K562 (cell line): ENCODE results near the gene AGR3. TPM values are rescaled to one million over a fixed set of nuclear protein-coding genes. Genes with fewer than 3 reads are reported as not detected.

Source experiments
- ATAC-seq: fragments of 200-7000 bp; cut with Tn5 transposase; 3 replicates; pipeline ENCODE4 v1.9.1; 2020; ENCODE audit warnings: moderate library complexity
- BruUV-seq: library from RNA; stranded (reverse); fragments of 400-500 nt; replicated peaks from 2 replicates; lab custom pipeline; 2021; lab: Mats Ljungman, UMichigan
- CTCF ChIA-PET: fragments of 300-600 bp; formaldehyde crosslinking; extraction: SDS; loops from one replicate; lab custom pipeline; 2021; ENCODE audit warnings: low intra/inter-chr PET ratio; lab: Yijun Ruan, JAX
- POLR2A ChIA-PET: fragments of 300-600, 350-650 bp; sonication (Branson Sonifier 250); formaldehyde crosslinking; extraction: SDS; loops from one replicate; lab custom pipeline; 2021; ENCODE audit warnings: antibody characterized with exemption, inconsistent platforms; lab: Yijun Ruan, JAX
- DNase-seq, 4 experiments: peaks; one replicate each; pipeline versions ENCODE4 v3.0.0 to v3.0.0-alpha.2; 2011 to 2018; ENCODE audit warnings: low spot score in 3 of 4, mixed read lengths in 3 of 4; ENCODE audit errors: extremely low read depth in 1 of 4
- FAIRE-seq: peaks from 2 replicates; lab custom pipeline; 2011; peaks lifted over from hg19 to GRCh38; lab: Jason Lieb, UNC
- H2AFZ ChIP-seq: 2 replicates; pipeline ENCODE4 v1.6.0; 2011; ENCODE audit warnings: low read depth, low read length, control low read depth, inconsistent platforms
- H3K27ac ChIP-seq: fragments of 200-600 bp; 3 replicates; pipeline ENCODE4 v1.8.0; 2011; ENCODE audit warnings: low read depth, mild to moderate bottlenecking, control low read depth, inconsistent platforms, low read length, moderate library complexity, mixed read lengths; ENCODE audit errors: extremely low read depth
- H3K27me3 ChIP-seq, 2 experiments: fragments of 300-600 bp in 1 of 2; 2 replicates in 1 of 2; 3 replicates in 1 of 2; pipeline versions ENCODE4 v1.6.0 to v1.8.0; 2011; ENCODE audit warnings: inconsistent platforms in 2 of 2, low read length in 2 of 2, mild to moderate bottlenecking in 1 of 2, mixed read lengths in 1 of 2, moderate library complexity in 1 of 2; ENCODE audit not compliant: control insufficient read depth in 2 of 2, insufficient read depth in 2 of 2
- H3K36me3 ChIP-seq: fragments of 300-600 bp; 3 replicates; pipeline ENCODE4 v1.8.0; 2011; ENCODE audit warnings: mild to moderate bottlenecking, low read length, inconsistent platforms; ENCODE audit not compliant: control insufficient read depth, insufficient read depth
- H3K4me1 ChIP-seq, 2 experiments: fragments of 200-600 bp in 1 of 2; replicated peaks in 1 of 2; 2 replicates in 1 of 2; 3 replicates in 1 of 2; pipeline versions ENCODE4 v1.5.1 to v1.8.0; 2011; ENCODE audit warnings: inconsistent platforms in 2 of 2, low read length in 2 of 2, mild to moderate bottlenecking in 1 of 2, mixed read lengths in 1 of 2, moderate library complexity in 1 of 2; ENCODE audit not compliant: control insufficient read depth in 2 of 2, insufficient read depth in 2 of 2
- H3K4me2 ChIP-seq: 2 replicates; pipeline ENCODE4 v1.6.1; 2011; ENCODE audit warnings: low read length, control low read depth, inconsistent platforms, mixed read lengths; ENCODE audit not compliant: insufficient read depth
- H3K4me3 ChIP-seq: fragments of 200-600 bp; sonication (generic), shearing (Covaris generic); 2 replicates; pipeline ENCODE4 v1.5.1; 2016; ENCODE audit warnings: control low read depth, inconsistent platforms
- H3K79me2 ChIP-seq: fragments of 200-600 bp; 3 replicates; pipeline ENCODE4 v1.8.0; 2011; ENCODE audit warnings: low read length, inconsistent platforms; ENCODE audit not compliant: control insufficient read depth, insufficient read depth
- H3K9ac ChIP-seq, 2 experiments: 2 replicates each; pipeline versions ENCODE4 v1.6.0 to v1.6.1; 2011; ENCODE audit warnings: low read depth in 2 of 2, low read length in 2 of 2, control low read depth in 1 of 2, inconsistent platforms in 1 of 2, mild to moderate bottlenecking in 1 of 2, mixed read lengths in 1 of 2; ENCODE audit not compliant: insufficient read depth in 1 of 2
- H3K9me1 ChIP-seq: one replicate; pipeline ENCODE4 v1.6.0; 2011; ENCODE audit warnings: inconsistent platforms, mild to moderate bottlenecking, low read length, moderate library complexity; ENCODE audit not compliant: control insufficient read depth, insufficient read depth
- H3K9me3 ChIP-seq: replicated peaks from 2 replicates; pipeline ENCODE4 v1.5.1; 2011; ENCODE audit warnings: low read depth, low read length, inconsistent platforms; ENCODE audit not compliant: control insufficient read depth, insufficient read depth
- H4K20me1 ChIP-seq: replicated peaks from 2 replicates; pipeline ENCODE4 v1.6.1; 2011; ENCODE audit warnings: low read length, inconsistent platforms, mixed read lengths; ENCODE audit not compliant: control insufficient read depth, insufficient read depth
- CBFA2T3 ChIP-seq: fragments of 450-650 bp; IDR thresholded peaks from 2 replicates; pipeline ENCODE4 v1.6.1; 2017
- ETS1 ChIP-seq: conservative IDR thresholded peaks from 2 replicates; pipeline ENCODE4 v1.6.1; 2011; ENCODE audit warnings: low read depth, mild to moderate bottlenecking, low read length; ENCODE audit not compliant: control insufficient read depth
- GABPA ChIP-seq: fragments of 200-800 bp; sonication (Bioruptor generic); conservative IDR thresholded peaks from 2 replicates; pipeline ENCODE4 v1.6.1; 2016; ENCODE audit warnings: low read depth, missing genetic modification characterization, missing compliant biosample characterization
- HDGF ChIP-seq: fragments of 450-650 bp; IDR thresholded peaks from 2 replicates; pipeline ENCODE4 v1.6.1; 2016
- MAFF ChIP-seq: IDR thresholded peaks from 2 replicates; pipeline ENCODE4 v1.6.1; 2012; ENCODE audit warnings: low read length, improper control_type of control experiment
- SMARCA5 ChIP-seq: fragments of 450-650 bp; IDR thresholded peaks from 2 replicates; pipeline ENCODE4 v1.6.1; 2016
- ZC3H8 ChIP-seq: fragments of 450-650 bp; IDR thresholded peaks from 2 replicates; pipeline ENCODE4 v1.6.1; 2017
- ZNF224 ChIP-seq: sonication (generic); formaldehyde crosslinking; IDR thresholded peaks from 2 replicates; pipeline ENCODE4 v1.8.0; 2022; ENCODE audit warnings: mild to moderate bottlenecking, missing genetic modification reagents
- WGBS: fragments of 100-300 bp; shearing (Covaris generic); methylation state at CpG from one replicate; pipeline ENCODE4 v1.1.6; 2016; ENCODE audit warnings: low coverage, mixed read lengths; ENCODE audit not compliant: insufficient coverage; ENCODE audit errors: missing lambda C conversion rate; 5-methylcytosine and 5-hydroxymethylcytosine counted together
- in situ Hi-C: fragments of 300-500 bp; cut with MboI; formaldehyde crosslinking; loops from 4 replicates; pipeline ENCODE4 v1.15.0; 2018; ENCODE audit warnings: inconsistent platforms, mixed read lengths
- intact Hi-C: fragments of 100-400 bp; cut with micrococcal nuclease; formaldehyde crosslinking; loops from 2 replicates; pipeline ENCODE4 v1.14.2; 2022
- polyA plus RNA-seq, 8 experiments: library from polyadenylated mRNA; depleted of rRNA in 4 of 8; stranded (reverse) in 5 of 8; unstranded in 3 of 8; fragments of >200 nt; fragmentation: Nextera tagmentation in 2 of 8; fragmentation: Illumina TruSeq in 1 of 8; extraction: Ambion mirVana in 2 of 8; extraction: Trizol in 1 of 8; gene quantifications; 2 replicates each; pipeline versions ENCODE4 v1.2.1 to v1.2.3, GENCODE V29; 2011 to 2014; ENCODE audit warnings: inconsistent platforms in 1 of 8, missing spikeins in 1 of 8
- total RNA-seq, 7 experiments: library from RNA; depleted of rRNA in 6 of 7; stranded (reverse); fragments of >200 nt in 6 of 7; fragmentation: Illumina TruSeq in 2 of 7; extraction: Trizol in 2 of 7; gene quantifications; 2 replicates each; pipeline versions ENCODE4 v1.2.1 to v1.2.3, GENCODE V29; 2011 to 2021; ENCODE audit warnings: low replicate concordance in 1 of 7

AGR3 gene
- total and polyA plus RNA-seq, 9 of the 15 experiments (the other 6 are each of a cell fraction or from before 2014, with no cell fraction given), result not detected

- TF ChIP-seq ZNF224, result no peak
- no peak for TF ChIP-seq ETS1
Observed at GRCh38 chr7:16811551-16811950, 70.2 kb downstream of the AGR3 start (continued).

- Histone ChIP-seq H3K9ac (no peak overlapping the region), H3K36me3 (no peaks in the 10 kb centered on the region), H3K9me3 (no peaks in the 10 kb centered on the region), H3K27ac (no peak overlapping the region), H3K79me2 (no peaks in the 10 kb centered on the region), H3K9me1 (no peaks in the 10 kb centered on the region), H3K4me1 (no peaks in the 10 kb centered on the region), H2AFZ (no peak overlapping the region), H4K20me1 (no peaks in the 10 kb centered on the region), H3K4me3 (no peak overlapping the region), H3K27me3 (peaks cover 4% of the 10 kb centered on the region in 2 experiments; a peak in 3 of 5 replicates), H3K4me2 (no peak overlapping the region)
- 0% methylated on average over 5 of the region's 5 CpGs for WGBS
- DNase-seq (no peak), ATAC-seq (no peak), FAIRE-seq (no peak)
- no TSS peak for BruUV-seq
- ChIA-PET POLR2A (no interaction called here), CTCF (no interaction called here)
- TF ChIP-seq HDGF (no peak), CBFA2T3 (no peak), ZC3H8 (no peak), SMARCA5 (no peak), MAFF (no peak), GABPA (tag) (no peak)
- intact Hi-C loops, result no loop called here
- in situ Hi-C loops, result no loop called here
Observed at GRCh38 chr7:16810573-16810972, 71.2 kb downstream of the AGR3 start.
